HEK293T (cell line): Measurements from ENCODE around the gene RALGPS2.

Experiments
- CTCF ChIA-PET: fragments of 350-600 bp; formaldehyde crosslinking; extraction: SDS; loops from one replicate; lab custom pipeline; 2021; ENCODE audit warnings: antibody characterized with exemption, inconsistent platforms; lab: Yijun Ruan, JAX
- POLR2A ChIA-PET: fragments of 350-600 bp; formaldehyde crosslinking; extraction: SDS; loops from one replicate; lab custom pipeline; 2020; ENCODE audit warnings: antibody characterized with exemption, inconsistent platforms; lab: Yijun Ruan, JAX
- DNase-seq: peaks from one replicate; pipeline ENCODE4 v3.0.0; 2012; ENCODE audit warnings: mixed read lengths; ENCODE audit errors: extremely low spot score
- ARNT ChIP-seq: fragments of 450-650 bp; IDR thresholded peaks from 2 replicates; pipeline ENCODE4 v1.6.1; 2017; ENCODE audit warnings: mild to moderate bottlenecking
- BHLHE40 ChIP-seq: fragments of 450-650 bp; IDR thresholded peaks from 2 replicates; pipeline ENCODE4 v1.6.1; 2016; ENCODE audit warnings: mild to moderate bottlenecking, moderate library complexity, borderline replicate concordance
- CTBP1 ChIP-seq: fragments of 450-650 bp; IDR thresholded peaks from 2 replicates; pipeline ENCODE4 v1.6.1; 2016; ENCODE audit warnings: borderline replicate concordance
- ELF4 ChIP-seq: fragments of 450-650 bp; IDR thresholded peaks from 2 replicates; pipeline ENCODE4 v1.6.1; 2017; ENCODE audit warnings: antibody characterized with exemption
- FOXA1 ChIP-seq: fragments of 450-650 bp; IDR thresholded peaks from 2 replicates; pipeline ENCODE4 v1.6.1; 2016; ENCODE audit warnings: mild to moderate bottlenecking
- FOXK2 ChIP-seq: fragments of 450-650 bp; IDR thresholded peaks from 2 replicates; pipeline ENCODE4 v1.6.1; 2016; ENCODE audit warnings: mild to moderate bottlenecking
- FOXM1 ChIP-seq: fragments of 450-650 bp; IDR thresholded peaks from 2 replicates; pipeline ENCODE4 v1.6.1; 2017; ENCODE audit warnings: mild to moderate bottlenecking, borderline replicate concordance
- HDGF ChIP-seq: fragments of 450-650 bp; IDR thresholded peaks from 2 replicates; pipeline ENCODE4 v1.6.1; 2017; ENCODE audit warnings: antibody characterized with exemption, borderline replicate concordance
- L3MBTL2 ChIP-seq: fragments of 450-650 bp; conservative IDR thresholded peaks from 2 replicates; pipeline ENCODE4 v1.6.1; 2016; ENCODE audit warnings: mild to moderate bottlenecking
- LEF1 ChIP-seq: fragments of 450-650 bp; IDR thresholded peaks from 2 replicates; pipeline ENCODE4 v1.6.1; 2017; ENCODE audit warnings: mild to moderate bottlenecking, borderline replicate concordance
- NFRKB ChIP-seq: fragments of 450-650 bp; IDR thresholded peaks from 2 replicates; pipeline ENCODE4 v1.6.1; 2016; ENCODE audit warnings: mild to moderate bottlenecking, moderate library complexity
- PKNOX1 ChIP-seq: fragments of 450-650 bp; IDR thresholded peaks from 2 replicates; pipeline ENCODE4 v1.6.1; 2016
- SP1 ChIP-seq: fragments of 450-650 bp; IDR thresholded peaks from 2 replicates; pipeline ENCODE4 v1.6.1; 2017
- SUZ12 ChIP-seq: fragments of 450-650 bp; IDR thresholded peaks from 2 replicates; pipeline ENCODE4 v1.6.1; 2016; ENCODE audit warnings: mild to moderate bottlenecking
- TARDBP ChIP-seq: fragments of 450-650 bp; IDR thresholded peaks from 2 replicates; pipeline ENCODE4 v1.6.1; 2016
- ZNF384 ChIP-seq: fragments of 450-650 bp; IDR thresholded peaks from 2 replicates; pipeline ENCODE4 v1.6.1; 2016

The RALGPS2 gene

GRCh38 chr1:178939338-178940067 is 214.5 kb downstream of the RALGPS2 start:
- POLR2A ChIA-PET, result no interaction called here
- no peak for TF ChIP-seq FOXM1
- TF ChIP-seq NFRKB, result no peak
- CTCF ChIA-PET, result no interaction called here
- DNase-seq, result no peak

GRCh38 chr1:178940068-178940765 is 215.2 kb downstream of the RALGPS2 start:
- TF ChIP-seq HDGF (no peak), FOXK2 (no peak), SP1 (no peak), PKNOX1 (no peak), FOXA1 (no peak), CTBP1 (no peak)
- POLR2A ChIA-PET, result no interaction called here
- CTCF ChIA-PET, result no interaction called here
- DNase-seq, result no peak

GRCh38 chr1:178941261-178941689 is 216.2 kb downstream of the RALGPS2 start:
- CTCF ChIA-PET, result no interaction called here
- no peak for DNase-seq
- no peak for TF ChIP-seq FOXM1
- POLR2A ChIA-PET, result no interaction called here

- DNase-seq, result no peak
- CTCF ChIA-PET, result no interaction called here
- TF ChIP-seq BHLHE40, result no peak
- no peak for TF ChIP-seq ZNF384
- no peak for TF ChIP-seq ARNT
- TF ChIP-seq L3MBTL2, result no peak
- TF ChIP-seq SUZ12, result no peak
- TF ChIP-seq TARDBP, result no peak
- TF ChIP-seq FOXK2, result no peak
- TF ChIP-seq LEF1, result no peak
- TF ChIP-seq SP1, result no peak
- POLR2A ChIA-PET, result no interaction called here
Observed at GRCh38 chr1:178941849-178942248, 216.8 kb downstream of the RALGPS2 start.

- TF ChIP-seq CTBP1 (no peak), ELF4 (no peak), TARDBP (no peak), ZNF384 (no peak), SUZ12 (no peak), SP1 (no peak), BHLHE40 (no peak), LEF1 (no peak), ARNT (no peak), NFRKB (no peak), L3MBTL2 (no peak), FOXA1 (no peak), FOXM1 (no peak), FOXK2 (no peak), HDGF (no peak), PKNOX1 (no peak)
- DNase-seq, result no peak
- CTCF ChIA-PET, result no interaction called here
- POLR2A ChIA-PET, result no interaction called here
Observed at GRCh38 chr1:178942285-178943198, 217.5 kb downstream of the RALGPS2 start.

- CTCF ChIA-PET, result no interaction called here
- POLR2A ChIA-PET, result no interaction called here
- no peak for DNase-seq
- TF ChIP-seq CTBP1 (no peak), FOXA1 (no peak), SUZ12 (no peak), LEF1 (no peak), ELF4 (no peak)
Observed at GRCh38 chr1:178944729-178945128, 219.7 kb downstream of the RALGPS2 start.

- CTCF ChIA-PET, result no interaction called here
- POLR2A ChIA-PET, result no interaction called here
- TF ChIP-seq ELF4, result no peak
- TF ChIP-seq FOXK2, result no peak
- TF ChIP-seq HDGF, result no peak
- no peak for TF ChIP-seq L3MBTL2
- no peak for TF ChIP-seq SUZ12
- TF ChIP-seq SP1, result no peak
- no peak for TF ChIP-seq PKNOX1
- TF ChIP-seq LEF1, result no peak
- TF ChIP-seq ZNF384, result no peak
- TF ChIP-seq NFRKB, result no peak
- DNase-seq, result no peak
Observed at GRCh38 chr1:178945763-178946266, 220.8 kb downstream of the RALGPS2 start.
